Vagina (tissue), 2 donors: Measurements from ENCODE around the gene SORCS1. TPM values are rescaled to one million over a fixed set of nuclear protein-coding genes. Genes with fewer than 3 reads are reported as not detected.

Experiments
- DNase-seq, 2 donors: peaks; one replicate each; pipeline ENCODE4 v3.0.0-alpha.2; 2017; ENCODE audit errors: extremely low spot score in 2 of 2
- H3K27ac ChIP-seq: fragments of 200-600 bp; sonication (generic); one replicate; pipeline ENCODE4 v1.5.1; 2019
- H3K27me3 ChIP-seq: fragments of 200-600 bp; sonication (generic); one replicate; pipeline ENCODE4 v1.5.1; 2019
- H3K36me3 ChIP-seq, 2 donors: fragments of 200-600 bp; sonication (generic); one replicate each; pipeline ENCODE4 v1.5.1; 2017 to 2019
- H3K4me1 ChIP-seq: fragments of 200-600 bp; sonication (generic); one replicate; pipeline ENCODE4 v1.5.1; 2019
- H3K4me3 ChIP-seq, 2 donors: fragments of 200-600 bp; sonication (generic); 1 replicate in 1 of 2; 2 replicates in 1 of 2; pipeline ENCODE4 v1.5.1; 2016 to 2019
- H3K9me3 ChIP-seq: fragments of 200-600 bp; sonication (generic); one replicate; pipeline ENCODE4 v1.5.1; 2019
- POLR2A ChIP-seq, 2 donors: fragments of 450-650 bp; IDR thresholded peaks; one replicate each; pipeline ENCODE4 v1.6.1; 2017; ENCODE audit warnings: antibody characterized with exemption in 2 of 2, mild to moderate bottlenecking in 2 of 2, moderate library complexity in 2 of 2
- POLR2AphosphoS5 ChIP-seq, 2 donors: sonication (generic); formaldehyde crosslinking; IDR thresholded peaks; one replicate each; pipeline ENCODE4 v1.9.0; 2017; ENCODE audit warnings: antibody characterized with exemption in 2 of 2, mild to moderate bottlenecking in 2 of 2, low read depth in 1 of 2; ENCODE audit not compliant: insufficient read depth in 1 of 2
- intact Hi-C: fragments of 100-400 bp; cut with DNase I; formaldehyde crosslinking; loops from one replicate; pipeline ENCODE4 v1.15.1; 2023
- total RNA-seq: library from RNA; depleted of rRNA; stranded (reverse); fragments of >200 nt; gene quantifications from one replicate; pipeline ENCODE4 v1.2.3, GENCODE V29; 2016
- TF ChIP-seq, protein P1 (sequence below), 3 experiments: fragments of 450-650 bp in 2 of 3; fragments of 200-600 bp in 1 of 3; sonication (generic) in 1 of 3; IDR thresholded peaks; one replicate each; pipeline ENCODE4 v1.5.1; 2017 to 2019; ENCODE audit warnings: antibody characterized with exemption in 3 of 3, mild to moderate bottlenecking in 2 of 3, moderate library complexity in 2 of 3

Gene SORCS1
- total RNA-seq, 1 donor from 2014 or later: 5.9 TPM

DNA sequence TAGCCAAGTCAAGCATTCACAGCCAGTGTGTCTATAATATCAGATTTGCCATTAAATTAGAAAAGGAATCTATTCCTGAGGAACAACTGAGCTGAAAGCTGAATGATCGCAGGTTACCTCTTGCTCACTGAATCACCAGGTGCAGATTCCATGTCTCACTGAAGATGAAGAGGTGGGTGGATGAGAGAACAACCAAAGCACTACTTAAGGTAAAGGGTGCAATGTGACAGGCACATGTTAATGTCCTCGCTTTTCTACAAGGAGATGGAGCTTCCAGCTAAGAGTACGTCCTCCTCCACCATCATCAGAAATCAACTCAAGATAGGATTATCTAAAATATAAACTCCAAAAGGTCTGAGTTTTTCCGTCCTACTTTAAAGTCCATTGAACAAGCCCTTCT is 4.6 kb downstream of the SORCS1 start:
- no peak for DNase-seq
- Histone ChIP-seq H3K4me1 (no peaks in the 10 kb centered on the region), H3K27ac (no peak overlapping the region), H3K36me3 (no peaks in the 10 kb centered on the region), H3K4me3 (no peak overlapping the region), H3K27me3 (peaks cover 4% of the 10 kb centered on the region), H3K9me3 (no peaks in the 10 kb centered on the region)
- TF ChIP-seq, protein P1, sequence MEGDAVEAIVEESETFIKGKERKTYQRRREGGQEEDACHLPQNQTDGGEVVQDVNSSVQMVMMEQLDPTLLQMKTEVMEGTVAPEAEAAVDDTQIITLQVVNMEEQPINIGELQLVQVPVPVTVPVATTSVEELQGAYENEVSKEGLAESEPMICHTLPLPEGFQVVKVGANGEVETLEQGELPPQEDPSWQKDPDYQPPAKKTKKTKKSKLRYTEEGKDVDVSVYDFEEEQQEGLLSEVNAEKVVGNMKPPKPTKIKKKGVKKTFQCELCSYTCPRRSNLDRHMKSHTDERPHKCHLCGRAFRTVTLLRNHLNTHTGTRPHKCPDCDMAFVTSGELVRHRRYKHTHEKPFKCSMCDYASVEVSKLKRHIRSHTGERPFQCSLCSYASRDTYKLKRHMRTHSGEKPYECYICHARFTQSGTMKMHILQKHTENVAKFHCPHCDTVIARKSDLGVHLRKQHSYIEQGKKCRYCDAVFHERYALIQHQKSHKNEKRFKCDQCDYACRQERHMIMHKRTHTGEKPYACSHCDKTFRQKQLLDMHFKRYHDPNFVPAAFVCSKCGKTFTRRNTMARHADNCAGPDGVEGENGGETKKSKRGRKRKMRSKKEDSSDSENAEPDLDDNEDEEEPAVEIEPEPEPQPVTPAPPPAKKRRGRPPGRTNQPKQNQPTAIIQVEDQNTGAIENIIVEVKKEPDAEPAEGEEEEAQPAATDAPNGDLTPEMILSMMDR (IDR thresholded peaks at IDR 0.05): no peak
- no peak for TF ChIP-seq POLR2AphosphoS5 (IDR thresholded peaks at IDR 0.05; ENCODE audit: insufficient read depth in 1 of 2, low read depth in 1 of 2)
- TF ChIP-seq POLR2A (IDR thresholded peaks at IDR 0.05): no peak
- intact Hi-C loops: no loop called here

DNA sequence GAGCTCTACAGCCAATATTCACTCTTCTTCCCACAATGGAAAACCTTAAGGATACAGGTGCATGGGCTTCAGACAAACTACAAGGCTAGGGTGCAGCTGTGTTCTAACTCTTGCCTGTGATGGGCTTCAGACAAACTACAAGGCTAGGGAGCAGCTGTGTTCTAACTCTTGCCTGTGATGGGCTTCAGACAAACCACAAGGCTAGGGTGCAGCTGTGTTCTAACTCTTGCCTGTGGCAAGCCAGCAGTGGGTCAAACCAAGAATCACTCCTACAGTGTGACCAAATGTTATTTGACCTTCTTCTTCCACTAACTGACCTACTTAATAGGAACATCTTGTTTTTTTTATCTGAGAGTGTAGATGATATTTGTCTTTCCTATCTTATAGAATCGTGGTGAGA is 7.4 kb downstream of the SORCS1 start:
- no peaks in the 10 kb centered on the region for H3K4me1 ChIP-seq
- H3K27me3 ChIP-seq: no peaks in the 10 kb centered on the region
- intact Hi-C loops: no loop called here
- H3K27ac ChIP-seq: no peak overlapping the region
- no peak for DNase-seq
- H3K36me3 ChIP-seq: no peaks in the 10 kb centered on the region
- no peaks in the 10 kb centered on the region for H3K9me3 ChIP-seq
- no peak for TF ChIP-seq POLR2AphosphoS5 (IDR thresholded peaks at IDR 0.05; ENCODE audit: insufficient read depth in 1 of 2, low read depth in 1 of 2)
- no peak for TF ChIP-seq POLR2A (IDR thresholded peaks at IDR 0.05)
- no peak overlapping the region for H3K4me3 ChIP-seq

DNA sequence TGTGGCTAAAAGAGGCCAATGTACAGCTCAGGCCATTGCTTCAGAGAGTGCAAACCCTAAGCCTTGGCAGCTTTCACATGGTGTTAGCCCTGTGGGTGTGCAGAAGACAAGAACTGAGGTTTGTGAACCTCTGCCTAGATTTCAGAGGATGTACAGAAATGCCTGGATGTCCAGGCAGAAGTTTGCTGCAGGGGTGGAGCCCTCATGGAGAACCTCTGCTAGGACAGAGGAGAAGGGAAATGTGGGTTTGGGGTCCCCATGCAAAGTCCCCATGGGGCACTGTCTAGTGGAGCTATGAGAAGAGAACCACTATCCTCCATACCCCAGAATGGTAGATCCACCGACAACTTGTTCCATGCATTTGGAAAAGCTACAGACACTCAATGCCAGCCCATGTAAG is 12.4 kb downstream of the SORCS1 start:
- no peak for DNase-seq
- H3K9me3 ChIP-seq: no peaks in the 10 kb centered on the region
- H3K27ac ChIP-seq: no peak overlapping the region
- no peak overlapping the region for H3K4me3 ChIP-seq
- H3K36me3 ChIP-seq: no peaks in the 10 kb centered on the region
- TF ChIP-seq, protein P1 (IDR thresholded peaks at IDR 0.05): no peak
- TF ChIP-seq POLR2A (IDR thresholded peaks at IDR 0.05) (no peak), POLR2AphosphoS5 (IDR thresholded peaks at IDR 0.05; ENCODE audit: insufficient read depth in 1 of 2, low read depth in 1 of 2) (no peak)
- no peaks in the 10 kb centered on the region for H3K27me3 ChIP-seq
- intact Hi-C loops: no loop called here
- no peaks in the 10 kb centered on the region for H3K4me1 ChIP-seq

DNA sequence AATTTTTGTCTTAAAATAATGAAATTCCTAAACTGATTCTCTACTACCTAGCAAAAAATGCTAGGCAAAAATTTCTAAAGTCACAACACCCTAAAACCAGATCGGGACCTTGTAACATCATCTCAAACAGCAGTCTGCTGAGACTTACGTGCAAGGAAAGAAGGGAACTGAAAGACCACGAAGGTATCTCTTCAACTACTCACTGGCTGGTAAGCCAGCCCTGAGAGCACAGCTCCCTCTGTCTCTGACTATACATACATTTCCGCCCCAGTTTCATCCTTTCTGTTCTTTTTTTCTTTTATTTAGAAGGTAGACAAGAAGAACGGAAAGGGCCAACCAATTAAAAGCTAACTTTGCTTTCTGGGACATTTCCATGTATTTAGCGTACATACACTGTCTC is 15.6 kb downstream of the SORCS1 start:
- DNase-seq: no peak
- TF ChIP-seq POLR2AphosphoS5 (IDR thresholded peaks at IDR 0.05; ENCODE audit: insufficient read depth in 1 of 2, low read depth in 1 of 2) (no peak), POLR2A (IDR thresholded peaks at IDR 0.05) (no peak)
- TF ChIP-seq, protein P1 (IDR thresholded peaks at IDR 0.05): no peak
- no peak overlapping the region for H3K27ac ChIP-seq

DNA sequence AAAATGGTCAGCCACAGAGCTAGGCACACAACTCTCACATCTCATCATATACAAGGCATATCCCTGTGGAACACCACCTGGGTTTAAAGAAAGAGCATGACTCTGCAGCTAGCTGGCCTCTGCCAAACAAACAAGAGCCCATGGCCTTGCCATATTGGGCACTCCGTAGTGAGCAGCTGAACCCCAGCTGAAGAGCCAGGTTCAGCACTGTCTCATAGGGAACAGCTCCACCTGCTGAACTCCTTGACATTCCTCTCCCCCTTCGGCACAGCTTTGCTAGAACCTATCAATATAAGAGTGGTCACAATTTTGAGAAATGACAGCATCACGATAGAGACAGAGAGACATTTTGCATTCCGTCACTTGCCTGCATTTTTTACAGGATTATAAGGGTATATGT is 20.0 kb downstream of the SORCS1 start:
- TF ChIP-seq POLR2A (IDR thresholded peaks at IDR 0.05) (no peak), POLR2AphosphoS5 (IDR thresholded peaks at IDR 0.05; ENCODE audit: insufficient read depth in 1 of 2, low read depth in 1 of 2) (no peak)
- TF ChIP-seq, protein P1 (IDR thresholded peaks at IDR 0.05): no peak
- H3K36me3 ChIP-seq: no peaks in the 10 kb centered on the region
- H3K27me3 ChIP-seq: no peaks in the 10 kb centered on the region
- DNase-seq: no peak
- H3K27ac ChIP-seq: no peak overlapping the region
- H3K4me1 ChIP-seq: no peaks in the 10 kb centered on the region
- intact Hi-C loops: no loop called here
- no peak overlapping the region for H3K4me3 ChIP-seq
- H3K9me3 ChIP-seq: no peaks in the 10 kb centered on the region

More for the DNA sequence above, 15.6 kb downstream of the SORCS1 start:
- Histone ChIP-seq H3K9me3 (no peaks in the 10 kb centered on the region), H3K27me3 (no peaks in the 10 kb centered on the region), H3K4me1 (no peaks in the 10 kb centered on the region), H3K4me3 (no peak overlapping the region), H3K36me3 (no peaks in the 10 kb centered on the region)
- intact Hi-C loops: no loop called here
